Tibial nerve (tissue), 4 donors: ENCODE measurements around the gene PPFIBP2.

Experiments used
- CTCF ChIP-seq, 5 experiments: fragments of 200-600 bp in 3 of 5; fragments of 450-650 bp in 2 of 5; sonication (generic) in 3 of 5; IDR thresholded peaks; one replicate each; pipeline ENCODE4 v1.5.1; 2016 to 2019; ENCODE audit warnings: antibody characterized with exemption in 5 of 5, mild to moderate bottlenecking in 3 of 5, moderate library complexity in 2 of 5
- EP300 ChIP-seq, 2 donors: sonication (generic); formaldehyde crosslinking; IDR thresholded peaks; one replicate each; pipeline ENCODE4 v1.6.1; 2017; ENCODE audit warnings: antibody characterized with exemption in 2 of 2, mild to moderate bottlenecking in 1 of 2
- POLR2A ChIP-seq, 2 donors: fragments of 450-650 bp; IDR thresholded peaks; one replicate each; pipeline ENCODE4 v1.6.1; 2017; ENCODE audit warnings: antibody characterized with exemption in 2 of 2, mild to moderate bottlenecking in 2 of 2, moderate library complexity in 2 of 2

- TF ChIP-seq CTCF (IDR thresholded peaks at IDR 0.05): no peak
- no peak for TF ChIP-seq POLR2A (IDR thresholded peaks at IDR 0.05)
- TF ChIP-seq EP300 (IDR thresholded peaks at IDR 0.05): no peak
Measured at GRCh38 chr11:7694235-7694634, 180.4 kb downstream of the PPFIBP2 start.
